ENCODE data around the gene GAA. TPM values are rescaled to one million over a fixed set of nuclear protein-coding genes. Genes with fewer than 3 reads are reported as not detected.

Gene GAA
- total RNA-seq, 1 donor from 2014 or later, result 15.2 TPM

DNA sequence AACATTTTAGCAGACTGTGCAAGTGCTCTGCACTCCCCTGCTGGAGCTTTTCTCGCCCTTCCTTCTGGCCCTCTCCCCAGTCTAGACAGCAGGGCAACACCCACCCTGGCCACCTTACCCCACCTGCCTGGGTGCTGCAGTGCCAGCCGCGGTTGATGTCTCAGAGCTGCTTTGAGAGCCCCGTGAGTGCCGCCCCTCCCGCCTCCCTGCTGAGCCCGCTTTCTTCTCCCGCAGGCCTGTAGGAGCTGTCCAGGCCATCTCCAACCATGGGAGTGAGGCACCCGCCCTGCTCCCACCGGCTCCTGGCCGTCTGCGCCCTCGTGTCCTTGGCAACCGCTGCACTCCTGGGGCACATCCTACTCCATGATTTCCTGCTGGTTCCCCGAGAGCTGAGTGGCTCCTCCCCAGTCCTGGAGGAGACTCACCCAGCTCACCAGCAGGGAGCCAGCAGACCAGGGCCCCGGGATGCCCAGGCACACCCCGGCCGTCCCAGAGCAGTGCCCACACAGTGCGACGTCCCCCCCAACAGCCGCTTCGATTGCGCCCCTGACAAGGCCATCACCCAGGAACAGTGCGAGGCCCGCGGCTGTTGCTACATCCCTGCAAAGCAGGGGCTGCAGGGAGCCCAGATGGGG lies 3.1 kb downstream of the GAA start:
- Histone ChIP-seq H3K4me2 (no peak overlapping the region), H3K4me3 (no peak overlapping the region), H3K9me3 (ENCODE audit: low read depth) (no peaks in the 10 kb centered on the region), H3K79me2 (ENCODE audit: low read depth) (no peaks in the 10 kb centered on the region), H4K20me1 (ENCODE audit: low read depth) (no peaks in the 10 kb centered on the region), H3K36me3 (no peaks in the 10 kb centered on the region), H3K27me3 (peaks cover 14% of the 10 kb centered on the region), H3K27ac (no peak overlapping the region), H3K9ac (no peak overlapping the region), H3K4me1 (peaks cover 10% of the 10 kb centered on the region), H2AFZ (replicated peaks) (no peak overlapping the region), H3F3A (ENCODE audit: low read depth) (no peaks in the 10 kb centered on the region)
- H3K9me3 Mint-ChIP-seq, result no peaks in the 10 kb centered on the region
- no peak overlapping the region for H3K27ac Mint-ChIP-seq
- no peaks in the 10 kb centered on the region for H3K36me3 Mint-ChIP-seq
- peaks cover 12% of the 10 kb centered on the region for H3K27me3 Mint-ChIP-seq (ENCODE audit: insufficient read depth, low read depth)
- H3K4me3 Mint-ChIP-seq, result no peak overlapping the region
- DNase-seq (ENCODE audit: low spot score), result no peak
- H3K4me1 Mint-ChIP-seq, result peaks cover 36% of the 10 kb centered on the region
- TF ChIP-seq, protein P1, sequence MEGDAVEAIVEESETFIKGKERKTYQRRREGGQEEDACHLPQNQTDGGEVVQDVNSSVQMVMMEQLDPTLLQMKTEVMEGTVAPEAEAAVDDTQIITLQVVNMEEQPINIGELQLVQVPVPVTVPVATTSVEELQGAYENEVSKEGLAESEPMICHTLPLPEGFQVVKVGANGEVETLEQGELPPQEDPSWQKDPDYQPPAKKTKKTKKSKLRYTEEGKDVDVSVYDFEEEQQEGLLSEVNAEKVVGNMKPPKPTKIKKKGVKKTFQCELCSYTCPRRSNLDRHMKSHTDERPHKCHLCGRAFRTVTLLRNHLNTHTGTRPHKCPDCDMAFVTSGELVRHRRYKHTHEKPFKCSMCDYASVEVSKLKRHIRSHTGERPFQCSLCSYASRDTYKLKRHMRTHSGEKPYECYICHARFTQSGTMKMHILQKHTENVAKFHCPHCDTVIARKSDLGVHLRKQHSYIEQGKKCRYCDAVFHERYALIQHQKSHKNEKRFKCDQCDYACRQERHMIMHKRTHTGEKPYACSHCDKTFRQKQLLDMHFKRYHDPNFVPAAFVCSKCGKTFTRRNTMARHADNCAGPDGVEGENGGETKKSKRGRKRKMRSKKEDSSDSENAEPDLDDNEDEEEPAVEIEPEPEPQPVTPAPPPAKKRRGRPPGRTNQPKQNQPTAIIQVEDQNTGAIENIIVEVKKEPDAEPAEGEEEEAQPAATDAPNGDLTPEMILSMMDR (IDR thresholded peaks at IDR 0.05), result no peak
- no peak for TF ChIP-seq EZH2phosphoT487 (IDR thresholded peaks at IDR 0.05)
- no peak for TF ChIP-seq EZH2 (IDR thresholded peaks at IDR 0.05)

DNA sequence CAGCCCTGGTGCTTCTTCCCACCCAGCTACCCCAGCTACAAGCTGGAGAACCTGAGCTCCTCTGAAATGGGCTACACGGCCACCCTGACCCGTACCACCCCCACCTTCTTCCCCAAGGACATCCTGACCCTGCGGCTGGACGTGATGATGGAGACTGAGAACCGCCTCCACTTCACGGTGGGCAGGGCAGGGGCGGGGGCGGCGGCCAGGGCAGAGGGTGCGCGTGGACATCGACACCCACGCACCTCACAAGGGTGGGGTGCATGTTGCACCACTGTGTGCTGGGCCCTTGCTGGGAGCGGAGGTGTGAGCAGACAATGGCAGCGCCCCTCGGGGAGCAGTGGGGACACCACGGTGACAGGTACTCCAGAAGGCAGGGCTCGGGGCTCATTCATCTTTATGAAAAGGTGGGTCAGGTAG lies 3.6 kb downstream of the GAA start:
- H3K27me3 Mint-ChIP-seq (ENCODE audit: insufficient read depth, low read depth), result peaks cover 11% of the 10 kb centered on the region
- H3K4me2 ChIP-seq, result no peak overlapping the region
- no peak overlapping the region for H3K9ac ChIP-seq
- no peaks in the 10 kb centered on the region for H4K20me1 ChIP-seq (ENCODE audit: low read depth)
- H3K4me3 ChIP-seq, result no peak overlapping the region
- no peak overlapping the region for H3K4me3 Mint-ChIP-seq
- no peak for DNase-seq (ENCODE audit: low spot score)
- H3K4me1 Mint-ChIP-seq, result peaks cover 36% of the 10 kb centered on the region
- no peak overlapping the region for H2AFZ ChIP-seq (replicated peaks)
- H3K36me3 Mint-ChIP-seq, result no peaks in the 10 kb centered on the region
- no peak overlapping the region for H3K27ac ChIP-seq
- H3K4me1 ChIP-seq, result peaks cover 10% of the 10 kb centered on the region
- H3K79me2 ChIP-seq (ENCODE audit: low read depth), result no peaks in the 10 kb centered on the region
- H3F3A ChIP-seq (ENCODE audit: low read depth), result no peaks in the 10 kb centered on the region
- no peaks in the 10 kb centered on the region for H3K9me3 ChIP-seq (ENCODE audit: low read depth)
- H3K36me3 ChIP-seq, result no peaks in the 10 kb centered on the region
- peaks cover 9% of the 10 kb centered on the region for H3K27me3 ChIP-seq
- no peak overlapping the region for H3K27ac Mint-ChIP-seq
- TF ChIP-seq EZH2phosphoT487 (IDR thresholded peaks at IDR 0.05) (no peak), EZH2 (IDR thresholded peaks at IDR 0.05) (no peak)
- TF ChIP-seq, protein P1 (IDR thresholded peaks at IDR 0.05), result no peak
- no peaks in the 10 kb centered on the region for H3K9me3 Mint-ChIP-seq

GRCh38 chr17:80105762-80106161 lies 4.4 kb downstream of the GAA start:
- H3K4me1 ChIP-seq, result peaks cover 10% of the 10 kb centered on the region
- no peak overlapping the region for H2AFZ ChIP-seq (replicated peaks)
- no peak overlapping the region for H3K4me2 ChIP-seq
- peaks cover 6% of the 10 kb centered on the region for H3K27me3 Mint-ChIP-seq (ENCODE audit: insufficient read depth, low read depth)
- no peak overlapping the region for H3K27ac ChIP-seq
- no peaks in the 10 kb centered on the region for H3K9me3 Mint-ChIP-seq
- H4K20me1 ChIP-seq (ENCODE audit: low read depth), result no peaks in the 10 kb centered on the region
- no peaks in the 10 kb centered on the region for H3K9me3 ChIP-seq (ENCODE audit: low read depth)
- DNase-seq (ENCODE audit: low spot score), result no peak
- H3K36me3 Mint-ChIP-seq, result no peaks in the 10 kb centered on the region
- H3K27me3 ChIP-seq, result peaks cover 1% of the 10 kb centered on the region
- no peak overlapping the region for H3K4me3 ChIP-seq
- no peak overlapping the region for H3K4me3 Mint-ChIP-seq
- H3K36me3 ChIP-seq, result no peaks in the 10 kb centered on the region
- no peak overlapping the region for H3K9ac ChIP-seq
- peaks cover 31% of the 10 kb centered on the region for H3K4me1 Mint-ChIP-seq
- no peaks in the 10 kb centered on the region for H3F3A ChIP-seq (ENCODE audit: low read depth)
- peak overlapping the region; percentile 91 for H3K27ac Mint-ChIP-seq
- TF ChIP-seq, protein P1 (IDR thresholded peaks at IDR 0.05), result no peak
- TF ChIP-seq EZH2 (IDR thresholded peaks at IDR 0.05) (no peak), EZH2phosphoT487 (IDR thresholded peaks at IDR 0.05) (no peak)
- H3K79me2 ChIP-seq (ENCODE audit: low read depth), result no peaks in the 10 kb centered on the region
